Measurements from ENCODE around the gene RARB.

Gene RARB

DNA sequence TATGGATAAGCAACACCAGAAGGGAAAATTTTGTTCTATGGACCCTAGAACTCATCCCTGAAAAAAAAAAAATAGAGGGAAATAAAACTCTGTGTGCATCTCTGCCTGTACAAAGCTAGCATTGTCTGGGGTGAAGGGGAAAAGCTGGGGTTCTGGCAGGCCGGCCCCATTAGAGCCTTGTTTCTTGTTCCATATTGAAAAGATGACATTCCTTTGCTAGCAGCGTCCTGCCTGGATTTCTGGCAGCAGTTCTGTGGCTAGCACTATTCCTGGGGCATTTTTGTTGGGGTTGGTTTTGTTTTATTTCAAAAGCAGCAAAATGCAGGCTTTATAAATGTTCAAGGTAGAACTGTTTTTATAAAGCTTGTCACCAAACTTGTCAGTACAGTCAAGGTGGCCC lies 45.2 kb downstream of the RARB start:
- ATAC-seq, result no peak

DNA sequence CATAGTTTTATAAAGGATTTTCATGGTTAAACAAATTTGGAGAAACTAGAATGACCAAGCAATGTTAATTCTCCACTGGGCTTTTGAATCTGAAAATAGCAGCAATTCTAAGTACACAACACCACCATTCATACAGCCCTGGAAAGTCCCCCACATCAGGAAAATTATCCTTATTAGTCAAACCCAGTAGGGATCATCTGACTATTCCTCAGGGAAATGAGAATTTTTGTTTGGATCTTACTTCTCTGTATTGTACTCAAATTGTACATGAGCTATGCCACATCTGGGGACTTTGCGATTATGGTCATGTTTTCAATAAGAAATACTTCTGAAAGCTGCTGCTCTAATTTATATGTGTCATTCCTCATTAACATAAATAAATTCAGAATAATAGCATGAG lies 46.0 kb downstream of the RARB start:
- ATAC-seq, result no peak

DNA sequence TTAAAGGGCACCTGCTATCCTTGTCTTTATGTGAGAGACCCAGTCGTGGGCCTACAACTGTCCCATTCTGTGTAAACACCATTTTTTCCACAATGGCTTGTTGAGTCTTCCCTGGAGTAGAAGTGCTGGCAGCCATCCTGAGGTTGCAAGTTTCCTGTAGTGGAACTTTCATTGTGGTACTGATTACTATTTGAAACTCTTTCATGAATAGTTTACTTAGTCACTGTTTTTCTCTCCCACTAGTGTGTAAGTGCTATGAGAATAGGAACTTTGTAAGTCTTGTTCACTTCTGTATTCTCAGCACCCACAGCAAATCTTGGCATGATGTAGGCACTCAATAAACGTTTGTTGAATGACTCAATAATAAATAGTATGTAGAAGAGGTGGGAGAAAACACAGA lies 48.6 kb downstream of the RARB start:
- no peak for ATAC-seq

DNA sequence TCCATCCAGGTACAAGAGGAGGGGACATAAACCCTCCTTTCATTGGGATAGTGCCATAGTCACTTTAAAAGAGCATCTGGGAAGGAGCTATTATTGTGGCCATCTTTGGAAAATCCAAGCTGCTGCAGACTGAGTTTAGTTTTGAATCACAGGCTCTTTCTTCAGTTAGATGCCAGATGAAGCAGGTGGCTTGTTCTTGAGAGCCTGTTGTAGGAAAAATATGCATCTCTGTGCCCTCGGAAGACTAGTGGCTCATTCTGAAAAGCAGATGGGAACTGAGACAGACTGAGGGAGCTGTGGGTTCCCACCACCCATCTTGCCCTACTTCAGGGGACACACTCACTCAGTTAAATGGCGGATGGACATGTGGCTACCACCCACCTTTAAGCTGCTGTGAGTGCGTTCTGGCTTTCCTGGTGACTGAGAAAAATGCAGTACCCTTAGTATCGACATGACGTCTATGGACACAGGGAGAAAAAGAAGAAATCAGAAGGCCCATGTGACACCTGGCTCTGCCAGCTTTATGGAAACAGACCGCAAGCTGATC lies 50.2 kb downstream of the RARB start:
- no peak for ATAC-seq

DNA sequence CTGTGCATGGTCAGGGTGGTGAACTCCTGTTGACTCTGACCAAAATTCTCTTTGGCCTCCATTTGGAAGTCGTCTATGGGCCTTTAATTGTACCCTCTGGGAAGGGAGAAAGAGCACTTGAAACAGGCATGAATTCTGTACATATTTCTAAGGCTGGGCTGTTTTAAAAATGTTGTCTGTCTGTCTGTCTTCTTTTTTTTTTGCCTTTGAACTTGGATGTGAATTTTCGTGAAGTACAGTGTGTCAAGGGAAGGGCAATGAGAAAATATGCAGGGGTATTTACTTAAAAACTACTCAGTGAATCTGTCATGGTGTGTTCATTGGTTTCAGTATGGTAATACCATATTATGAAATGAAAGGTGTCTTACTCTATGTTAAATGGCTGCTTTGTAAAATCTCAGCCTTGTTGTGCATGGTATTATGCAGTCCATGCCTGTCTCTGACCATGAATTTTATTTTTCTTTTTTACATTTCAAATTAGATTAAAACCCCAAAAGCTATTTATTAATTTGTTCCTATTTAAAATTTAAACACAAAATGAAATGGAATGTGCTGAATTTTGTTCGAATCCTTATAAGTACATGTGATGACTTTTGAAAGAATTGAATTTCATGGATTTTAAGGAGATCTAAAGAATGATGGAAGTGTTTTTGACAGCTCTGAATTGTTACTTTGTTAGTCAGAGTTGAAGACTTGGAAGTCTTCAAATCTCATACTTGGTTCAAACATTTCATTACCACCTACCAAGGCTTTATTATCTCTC lies 51.1 kb downstream of the RARB start:
- ATAC-seq, result no peak

DNA sequence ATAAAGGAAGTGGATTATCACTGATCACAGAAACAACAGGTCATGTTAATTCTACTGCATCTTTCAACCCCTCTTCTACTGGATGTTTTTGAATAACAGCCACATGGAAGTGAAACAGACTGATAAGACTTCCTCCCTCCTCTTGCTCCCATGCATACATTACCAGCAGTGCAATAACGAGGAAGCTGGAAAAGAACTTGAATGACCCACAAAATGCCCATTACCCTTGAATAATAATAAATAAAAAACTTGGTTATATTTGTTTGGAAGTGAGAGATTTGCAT lies 51.6 kb downstream of the RARB start:
- no peak for ATAC-seq

DNA sequence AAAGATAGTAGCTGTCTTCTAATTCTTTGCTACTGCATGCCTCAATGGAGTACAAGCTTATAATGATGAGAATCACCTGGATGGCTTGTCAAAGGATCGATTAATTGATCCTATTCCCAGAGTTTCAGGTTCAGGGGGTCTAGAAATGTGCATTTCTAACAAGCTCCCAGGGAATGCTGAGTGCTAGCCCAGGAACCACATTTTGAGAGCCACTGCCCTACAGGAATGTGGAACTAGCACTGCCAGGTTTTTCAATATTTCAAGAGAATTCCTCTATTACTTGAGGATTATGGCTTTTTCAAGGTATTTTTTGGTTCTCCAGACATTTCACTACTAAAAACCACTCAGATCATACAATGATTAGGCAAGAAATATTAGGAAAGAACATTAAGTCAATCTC lies 52.7 kb downstream of the RARB start:
- no peak for ATAC-seq

DNA sequence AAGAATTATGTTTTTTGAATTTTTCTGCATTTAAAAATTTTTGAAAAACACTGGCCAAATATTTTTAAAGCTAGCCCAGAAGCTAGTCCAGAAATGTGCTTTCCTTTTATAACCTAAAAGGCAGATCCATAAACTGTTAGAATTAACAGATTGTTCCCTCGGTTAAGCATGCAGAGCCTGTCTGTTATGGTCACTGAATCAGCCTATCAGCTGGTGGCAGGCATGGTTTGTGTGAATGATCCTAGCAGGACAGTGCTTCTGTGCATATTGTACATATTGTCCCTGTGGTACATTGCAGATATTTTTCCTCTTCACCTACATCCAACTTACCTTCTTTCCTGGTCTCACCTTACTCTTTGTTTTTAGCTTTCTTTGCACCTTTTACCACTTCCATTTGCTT lies 53.3 kb downstream of the RARB start:
- no peak for ATAC-seq

DNA sequence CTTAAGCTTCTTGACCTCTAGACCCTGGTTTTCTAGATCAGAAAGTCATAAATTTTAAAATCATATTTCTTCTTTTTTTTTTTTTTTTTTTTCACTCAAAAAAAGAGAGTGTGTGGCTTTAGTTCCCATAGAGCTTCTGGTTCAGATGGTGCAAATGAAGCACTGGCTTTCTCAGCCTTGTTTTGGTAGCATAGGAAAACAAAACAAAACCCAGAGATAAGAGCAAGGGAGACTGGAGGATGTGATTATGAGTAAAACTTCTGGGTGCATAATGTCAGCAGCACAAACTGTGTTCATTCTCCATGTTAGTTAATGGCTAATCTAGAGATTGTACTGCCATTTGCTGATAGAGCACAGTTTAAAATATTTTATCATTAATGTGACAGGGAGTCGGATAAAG lies 55.4 kb downstream of the RARB start:
- ATAC-seq, result no peak

DNA sequence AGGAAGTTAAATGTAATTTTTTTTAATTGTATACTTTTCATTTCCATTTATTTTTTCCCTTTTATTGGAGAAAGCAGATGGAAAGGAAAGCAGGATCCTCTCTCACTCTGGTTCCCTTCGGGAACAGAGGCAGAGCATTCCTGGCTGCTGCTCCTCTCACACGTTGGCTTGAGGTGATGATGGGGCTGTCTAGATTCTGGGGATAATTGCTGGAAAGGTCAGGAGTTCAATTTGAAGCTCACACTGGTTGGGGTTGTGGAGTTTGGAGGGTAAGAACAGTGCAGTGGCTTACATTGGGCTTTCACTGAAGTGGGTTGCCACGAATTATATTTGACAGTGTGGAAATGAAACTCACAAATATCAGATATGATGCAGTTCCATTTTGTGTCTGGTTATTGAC lies 57.6 kb downstream of the RARB start:
- ATAC-seq, result no peak

DNA sequence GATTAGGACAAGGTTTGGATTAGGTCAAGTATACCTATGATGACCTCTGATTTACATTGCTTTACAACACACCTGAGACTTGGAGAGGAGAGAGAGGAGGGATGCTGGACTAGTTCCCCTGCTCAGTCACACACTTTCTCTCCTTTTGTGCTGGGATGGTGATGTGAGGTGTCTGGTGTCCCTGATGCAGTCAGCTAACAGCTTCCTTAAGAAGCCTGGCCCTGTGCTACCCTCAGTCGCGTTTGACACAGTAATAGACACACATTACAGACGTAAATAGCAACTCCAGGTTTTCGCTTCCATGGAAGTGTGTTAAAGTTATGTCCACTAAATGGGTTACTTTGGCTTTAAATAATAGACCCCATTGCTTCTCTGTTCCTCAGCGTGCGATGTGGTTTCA lies 58.9 kb downstream of the RARB start:
- ATAC-seq, result no peak

DNA sequence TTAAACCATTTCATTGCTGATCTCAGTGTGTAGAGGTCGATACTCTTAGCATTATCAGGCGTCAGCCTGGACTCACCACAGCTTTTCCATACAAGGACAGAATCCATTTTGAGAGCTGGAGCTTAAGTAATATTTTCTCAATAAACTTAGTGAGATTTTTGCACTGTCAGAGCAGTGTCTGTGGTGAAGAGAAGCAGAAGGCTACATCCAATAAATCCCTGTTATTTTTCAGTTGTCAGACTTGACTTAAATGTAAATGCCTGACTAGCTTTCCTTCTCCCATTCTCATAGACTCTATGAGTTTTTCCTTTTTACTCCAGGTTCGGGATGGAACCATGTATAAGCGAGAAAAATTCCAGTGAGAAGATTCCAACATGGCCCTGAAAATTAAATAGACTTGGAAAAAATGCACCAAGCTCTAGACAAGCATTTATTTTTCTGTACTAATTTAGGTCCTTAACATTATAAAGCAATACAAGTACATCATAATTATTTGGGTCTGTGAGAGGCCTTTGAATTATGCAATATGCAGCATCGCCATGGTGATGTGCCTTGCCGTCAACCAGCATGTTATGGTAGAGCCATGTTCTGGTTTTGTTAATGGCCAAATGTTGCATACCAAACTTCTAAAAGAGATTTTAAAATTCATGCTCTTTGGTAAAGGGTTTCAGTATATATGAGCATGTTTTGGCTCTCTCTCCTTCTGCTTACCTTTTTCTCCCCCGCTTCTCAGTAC lies 62.0 kb downstream of the RARB start:
- ATAC-seq, result no peak

DNA sequence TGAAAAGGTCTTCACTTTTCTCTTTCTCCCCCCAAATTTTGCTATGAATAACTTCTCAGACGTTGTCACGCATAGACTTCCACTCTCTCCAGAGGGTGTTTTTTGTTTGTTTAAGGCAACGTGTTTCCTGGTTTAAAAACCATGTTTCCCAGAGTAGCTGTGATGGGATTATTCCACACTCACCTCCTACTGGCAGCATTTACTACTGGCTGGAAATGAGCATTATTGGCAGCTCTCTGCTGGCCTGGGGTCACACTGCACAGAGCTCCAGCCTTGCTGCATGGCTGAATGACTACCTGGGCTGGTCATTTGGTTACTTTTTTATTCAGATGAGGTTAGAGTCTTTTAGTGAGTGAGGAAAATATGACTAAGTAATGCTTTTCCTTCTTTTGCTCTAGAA lies 65.2 kb downstream of the RARB start:
- ATAC-seq, result no peak

DNA sequence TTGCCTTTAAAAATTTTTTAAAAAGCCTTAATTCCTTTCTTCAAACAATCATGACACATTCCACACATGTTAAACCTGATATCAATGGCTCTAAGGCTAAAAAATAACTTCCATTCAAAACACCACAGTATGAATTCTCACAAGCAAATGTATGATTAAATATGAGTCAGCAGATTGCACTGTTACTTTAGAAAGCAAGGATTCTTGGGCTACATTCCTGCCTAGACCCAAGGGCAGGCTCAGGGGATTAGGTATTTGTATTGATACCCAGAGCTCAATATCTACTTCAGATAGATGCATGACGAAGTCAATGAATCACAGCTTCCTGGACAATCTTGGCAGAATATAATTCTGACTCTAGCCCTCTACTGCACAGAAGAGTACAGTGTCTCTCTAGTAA lies 65.7 kb downstream of the RARB start:
- ATAC-seq, result no peak

DNA sequence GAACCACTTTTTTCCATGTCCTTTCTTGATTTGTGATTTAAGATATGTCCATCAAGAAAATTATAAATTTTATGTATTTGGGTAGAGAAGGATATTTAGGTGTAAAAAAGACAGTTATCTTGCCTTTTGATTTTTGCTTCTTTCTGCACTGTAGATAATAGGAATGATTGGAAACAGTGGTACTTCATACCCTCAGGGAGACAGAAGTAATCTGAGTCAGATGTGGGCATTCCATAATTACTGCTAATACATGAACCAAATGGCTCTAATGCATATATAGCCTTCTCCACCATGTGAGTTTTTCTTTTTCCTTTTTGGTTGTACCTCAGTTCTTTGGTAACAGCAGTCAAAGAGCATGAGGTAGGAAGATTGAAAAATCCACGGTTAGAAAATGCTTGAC lies 67.2 kb downstream of the RARB start:
- ATAC-seq, result no peak

DNA sequence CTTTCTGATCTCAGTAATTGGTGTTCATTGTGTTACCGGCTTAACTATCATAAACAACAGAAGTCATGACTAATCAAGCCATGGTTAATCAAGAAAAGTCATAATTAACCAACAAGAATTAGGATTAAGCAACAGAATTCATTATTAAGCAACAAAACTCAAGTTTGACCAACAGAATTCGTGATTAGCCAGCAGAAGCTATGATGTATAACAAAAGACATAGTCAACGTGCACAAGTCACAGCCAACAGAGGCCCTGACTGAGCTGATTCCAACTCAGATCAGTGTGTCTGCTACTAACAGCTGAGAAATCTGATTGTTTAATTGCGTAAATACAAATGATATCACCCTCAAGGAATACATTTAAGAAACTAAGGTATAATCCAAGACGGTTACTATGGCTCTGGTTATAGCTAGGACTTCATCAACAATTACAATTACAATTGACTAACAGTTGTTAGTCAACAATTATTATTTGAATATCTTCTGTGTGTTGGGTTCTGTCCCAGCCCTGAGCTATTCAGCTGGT lies 67.7 kb downstream of the RARB start:
- no peak for ATAC-seq

DNA sequence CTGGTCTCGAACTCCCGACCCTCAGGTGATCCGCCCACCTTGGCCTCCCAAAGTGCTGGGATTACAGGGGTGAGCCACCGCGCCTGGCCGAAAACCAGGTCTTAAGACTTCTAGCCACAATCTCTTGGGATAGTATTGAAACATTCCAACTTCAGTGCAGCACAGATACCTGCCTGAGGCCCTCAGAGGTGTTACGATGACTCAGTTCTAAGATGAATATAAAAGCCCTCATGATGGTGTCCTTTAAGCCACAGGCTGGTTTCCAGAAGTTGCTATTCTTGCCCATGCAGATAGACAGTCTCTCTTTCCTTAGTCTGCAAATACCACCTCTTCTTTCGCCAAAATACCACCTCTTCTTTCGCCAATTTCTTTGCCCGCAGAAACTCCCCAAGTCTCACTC lies 69.0 kb downstream of the RARB start:
- ATAC-seq, result no peak

DNA sequence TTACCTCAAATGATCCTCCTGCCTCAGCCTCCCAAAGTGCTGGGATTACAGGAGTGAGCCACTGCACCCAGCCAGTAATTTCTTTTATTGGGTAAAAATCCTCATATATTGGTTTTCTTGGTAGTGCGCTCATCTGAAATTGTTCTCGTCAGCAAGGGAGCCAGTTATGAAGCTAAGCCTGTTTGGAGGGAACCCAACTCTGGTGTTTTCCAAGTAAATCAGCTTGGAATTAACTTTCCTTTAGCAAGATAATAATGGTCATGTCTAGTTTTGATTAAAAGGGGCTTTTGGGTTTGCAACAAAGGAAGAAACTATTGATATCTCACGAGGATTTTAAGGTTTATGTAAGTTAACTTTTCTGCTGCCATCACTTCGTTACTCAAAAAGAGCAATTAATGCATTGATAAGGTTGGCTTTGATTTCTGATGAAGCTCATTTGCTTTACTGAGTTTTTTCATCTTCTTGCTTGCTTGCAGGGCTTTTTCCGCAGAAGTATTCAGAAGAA lies 72.7 kb downstream of the RARB start:
- no peak for ATAC-seq

DNA sequence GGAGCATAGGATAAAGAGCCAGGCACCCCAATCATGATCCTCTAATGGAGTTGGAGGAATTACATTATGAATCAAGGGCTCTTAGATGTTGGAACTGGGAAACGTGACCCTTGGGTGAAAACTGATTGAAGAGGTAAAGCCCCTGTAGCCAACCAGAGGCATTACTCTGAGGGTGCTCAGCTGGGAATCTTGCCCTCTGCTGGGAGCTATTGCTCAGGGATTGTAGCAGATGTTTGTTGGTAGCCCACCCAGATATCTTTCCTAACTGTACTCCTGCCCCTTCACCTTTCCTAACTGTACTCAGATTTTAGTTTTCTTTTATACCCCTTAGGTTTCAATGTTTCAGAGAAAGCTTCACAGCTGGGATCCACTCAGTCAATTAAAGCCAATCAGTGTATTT lies 74.2 kb downstream of the RARB start:
- ATAC-seq, result no peak

DNA sequence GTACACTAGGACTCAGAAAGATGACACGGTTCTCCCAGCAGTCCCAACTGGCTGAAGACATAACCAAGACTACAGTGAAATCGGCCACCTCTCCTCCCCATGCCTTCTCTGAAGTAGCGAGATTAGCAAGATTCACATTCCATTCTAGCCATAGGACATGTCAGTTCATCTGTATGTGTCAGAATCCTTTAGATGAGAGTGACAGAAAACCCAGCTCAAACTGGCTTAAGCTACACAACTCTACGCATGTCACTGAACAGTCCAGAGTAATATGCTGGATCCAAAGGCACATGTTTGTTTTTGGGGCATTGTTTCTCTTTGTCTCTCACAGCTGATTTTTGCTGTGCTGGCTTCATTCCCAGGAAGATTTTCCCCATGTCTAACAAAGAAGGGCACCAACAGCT lies 75.8 kb downstream of the RARB start:
- ATAC-seq, result no peak

DNA sequence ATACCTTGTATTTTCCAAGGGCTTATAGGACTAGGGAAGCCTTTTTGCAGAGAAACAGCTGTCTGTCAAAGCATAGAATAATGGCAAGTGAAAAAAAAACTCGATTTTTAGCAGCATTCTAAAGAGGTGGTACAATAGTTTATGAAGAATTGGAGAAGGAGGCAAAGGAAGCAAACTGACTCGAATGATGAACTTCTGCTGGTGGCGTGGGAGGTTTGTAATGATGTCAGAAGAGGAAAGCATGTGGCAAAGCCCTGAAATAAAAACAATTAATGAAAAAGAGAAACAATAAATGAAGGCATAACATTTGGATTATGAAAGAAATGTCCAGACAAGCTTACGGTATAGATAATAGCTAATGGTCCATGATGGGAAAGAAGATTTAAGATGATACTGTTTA lies 77.5 kb downstream of the RARB start:
- ATAC-seq, result no peak

DNA sequence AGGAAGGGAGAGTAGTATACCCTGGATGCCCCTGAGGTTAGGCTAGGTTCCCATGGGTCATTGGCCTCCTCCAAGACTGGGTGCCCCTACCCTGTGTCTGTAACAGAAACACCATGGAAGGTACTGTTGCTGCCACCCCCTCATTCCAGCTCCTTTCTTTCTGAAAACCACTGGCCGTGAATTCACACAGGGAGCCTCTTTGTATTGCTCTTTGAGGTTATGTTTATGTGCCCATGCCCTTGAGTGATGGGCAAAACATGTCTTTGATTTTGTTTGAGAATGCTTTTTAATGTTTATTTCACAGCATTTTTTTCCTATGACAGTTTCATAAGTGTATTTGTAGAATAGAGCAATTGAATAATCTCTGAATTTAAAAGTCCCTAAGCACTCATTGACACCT lies 79.7 kb downstream of the RARB start:
- ATAC-seq, result no peak

DNA sequence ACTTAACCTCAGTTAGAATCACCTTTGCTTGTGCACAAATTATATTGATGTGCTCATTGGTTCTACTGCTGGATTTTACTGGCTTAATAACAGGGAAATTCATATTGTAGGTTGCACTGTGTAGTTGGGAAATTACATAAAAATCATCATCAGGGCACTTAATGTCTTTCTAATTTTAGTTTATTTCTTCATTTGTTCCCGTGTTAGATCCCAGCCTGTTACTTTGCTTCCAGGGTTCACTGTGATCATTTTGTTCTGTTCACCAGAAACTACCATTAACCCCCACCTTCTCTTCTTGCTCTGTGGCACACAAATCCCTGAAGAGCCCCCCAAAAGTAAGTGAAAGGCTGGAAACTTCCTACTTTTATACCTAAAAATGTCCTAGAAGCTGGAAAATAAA lies 80.4 kb downstream of the RARB start:
- ATAC-seq, result no peak

DNA sequence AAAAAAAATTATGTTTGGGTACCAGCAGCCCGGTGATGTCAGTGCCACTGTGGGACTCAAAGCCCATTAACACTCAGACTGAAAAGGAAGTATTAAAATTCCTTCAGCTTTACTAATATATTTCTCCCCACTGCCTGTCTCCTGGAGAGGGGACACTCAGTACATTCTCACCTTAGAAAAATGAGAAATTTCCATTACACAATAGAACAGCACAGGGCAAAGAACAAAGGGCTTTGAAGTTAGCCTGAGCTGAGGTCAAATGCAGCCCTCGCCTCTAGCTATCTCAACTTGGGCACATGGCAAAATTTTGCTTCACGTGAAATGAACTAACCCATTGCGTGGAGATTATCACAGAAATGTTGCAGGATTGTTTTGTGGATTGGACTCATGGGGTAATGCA lies 80.8 kb downstream of the RARB start:
- no peak for ATAC-seq
